Osteoblast (primary cell): ENCODE data around the gene MINK1. TPM values are rescaled to one million over a fixed set of nuclear protein-coding genes. Genes with fewer than 3 reads are reported as not detected.

Experiments
- DNase-seq: peaks from one replicate; pipeline ENCODE4 v3.0.0; 2011; ENCODE audit warnings: low spot score, mixed read lengths; ENCODE audit not compliant: insufficient read length; ENCODE audit errors: missing footprints
- H2AFZ ChIP-seq: 2 replicates; pipeline ENCODE4 v1.6.0; 2011; ENCODE audit warnings: mild to moderate bottlenecking, low read length
- H3K27ac ChIP-seq: 2 replicates; pipeline ENCODE4 v1.5.1; 2011; ENCODE audit warnings: mild to moderate bottlenecking, low read depth, low read length, moderate library complexity
- H3K27me3 ChIP-seq: 2 replicates; pipeline ENCODE4 v1.6.0; 2012; ENCODE audit warnings: mild to moderate bottlenecking, control low read depth, inconsistent platforms, low read length, moderate library complexity; ENCODE audit not compliant: insufficient read depth
- H3K36me3 ChIP-seq: 2 replicates; pipeline ENCODE4 v1.5.1; 2011; ENCODE audit warnings: mild to moderate bottlenecking, low read length, control low read depth, moderate library complexity; ENCODE audit not compliant: insufficient read depth
- H3K4me1 ChIP-seq: 2 replicates; pipeline ENCODE4 v1.5.1; 2011; ENCODE audit warnings: mild to moderate bottlenecking, low read length, control low read depth, moderate library complexity; ENCODE audit not compliant: insufficient read depth
- H3K4me2 ChIP-seq: 2 replicates; pipeline ENCODE4 v1.6.0; 2011; ENCODE audit warnings: mild to moderate bottlenecking, low read length; ENCODE audit not compliant: insufficient read depth
- H3K4me3 ChIP-seq: fragments of 200-600 bp; sonication (generic); 3 replicates; pipeline ENCODE4 v1.5.1; 2012; ENCODE audit warnings: mild to moderate bottlenecking, low read length, inconsistent platforms; ENCODE audit not compliant: insufficient read depth
- H3K79me2 ChIP-seq: 2 replicates; pipeline ENCODE4 v1.6.0; 2012; ENCODE audit warnings: mild to moderate bottlenecking, low read length, control low read depth, inconsistent platforms; ENCODE audit not compliant: insufficient read depth
- H3K9me3 ChIP-seq: 2 replicates; pipeline ENCODE4 v1.5.1; 2011; ENCODE audit warnings: low read depth, low read length, control low read depth
- H4K20me1 ChIP-seq: 2 replicates; pipeline ENCODE4 v1.6.0; 2012; ENCODE audit warnings: mild to moderate bottlenecking, low read length, control low read depth; ENCODE audit not compliant: insufficient read depth
- CTCF ChIP-seq: IDR thresholded peaks from 2 replicates; pipeline ENCODE4 v1.5.1; 2011; ENCODE audit warnings: mild to moderate bottlenecking, low read depth, low read length, moderate library complexity; ENCODE audit errors: extremely low read depth
- total RNA-seq: library from RNA; depleted of rRNA; stranded (reverse); fragments of >200 nt; gene quantifications from 2 replicates; pipeline ENCODE4 v1.2.3, GENCODE V29; 2012

Gene MINK1
- total RNA-seq, 1 donor = 34.4 TPM

GRCh38 chr17:4944554-4945175 is 111.5 kb downstream of the MINK1 start:
- peaks cover 51% of the 10 kb centered on the region for H3K36me3 ChIP-seq

GRCh38 chr17:4945176-4945943 is 112.2 kb downstream of the MINK1 start:
- Histone ChIP-seq H3K79me2 (peaks cover 78% of the 10 kb centered on the region), H4K20me1 (peaks cover 59% of the 10 kb centered on the region), H3K9me3 (no peaks in the 10 kb centered on the region), H3K4me2 (peak overlapping the region; percentile 92), H3K36me3 (peaks cover 51% of the 10 kb centered on the region), H3K27ac (peak overlapping the region; percentile 68), H3K4me3 (peak overlapping the region; percentile 96), H3K4me1 (peaks cover 50% of the 10 kb centered on the region), H3K27me3 (no peaks in the 10 kb centered on the region), H2AFZ (no peak overlapping the region)
- no peak for TF ChIP-seq CTCF
- peak; percentile 99 for DNase-seq

More at GRCh38 chr17:4944554-4945175, 111.5 kb downstream of the MINK1 start:
- Histone ChIP-seq H3K4me3 (peak overlapping the region; percentile 96), H3K4me2 (peak overlapping the region; percentile 92), H4K20me1 (peaks cover 59% of the 10 kb centered on the region), H3K27me3 (no peaks in the 10 kb centered on the region), H3K9me3 (no peaks in the 10 kb centered on the region), H3K27ac (peak overlapping the region; percentile 68), H3K79me2 (peaks cover 78% of the 10 kb centered on the region), H3K4me1 (peaks cover 47% of the 10 kb centered on the region), H2AFZ (no peak overlapping the region)
- no peak for TF ChIP-seq CTCF
- peak; percentile 42 for DNase-seq

GRCh38 chr17:4945944-4946280 is 112.8 kb downstream of the MINK1 start:
- Histone ChIP-seq H3K4me3 (peak overlapping the region; percentile 96), H4K20me1 (peaks cover 59% of the 10 kb centered on the region), H2AFZ (no peak overlapping the region), H3K79me2 (peaks cover 73% of the 10 kb centered on the region), H3K27ac (no peak overlapping the region), H3K4me1 (peaks cover 53% of the 10 kb centered on the region), H3K4me2 (peak overlapping the region; percentile 92), H3K9me3 (no peaks in the 10 kb centered on the region), H3K27me3 (no peaks in the 10 kb centered on the region), H3K36me3 (peaks cover 51% of the 10 kb centered on the region)
- peak; percentile 54 for DNase-seq
- TF ChIP-seq CTCF = no peak

- Histone ChIP-seq H3K36me3 (peaks cover 51% of the 10 kb centered on the region), H3K4me1 (peaks cover 48% of the 10 kb centered on the region), H3K27me3 (no peaks in the 10 kb centered on the region), H3K79me2 (peaks cover 68% of the 10 kb centered on the region), H3K9me3 (no peaks in the 10 kb centered on the region), H3K4me3 (peak overlapping the region; percentile 96), H3K27ac (peak overlapping the region; percentile 83), H4K20me1 (peaks cover 59% of the 10 kb centered on the region), H2AFZ (no peak overlapping the region), H3K4me2 (peak overlapping the region; percentile 92)
- DNase-seq = peak; percentile 68
- TF ChIP-seq CTCF = no peak
Measured at GRCh38 chr17:4946312-4946976, 113.3 kb downstream of the MINK1 start.
